HG03139 (cell line): ENCODE results near the gene BRD7.

Source experiments
- ATAC-seq: cut with Tn5 transposase; IDR thresholded peaks from one replicate; pipeline ENCODE4 v1.9.1; 2021; ENCODE audit not compliant: unreplicated experiment

Gene BRD7

GRCh38 chr16:50390371-50390771 is 21.6 kb upstream of the BRD7 start:
- ATAC-seq = no peak

- no peak for ATAC-seq
Measured at GRCh38 chr16:50389900-50390299, 21.1 kb upstream of the BRD7 start.

- ATAC-seq = no peak
Measured at GRCh38 chr16:50388496-50388895, 19.7 kb upstream of the BRD7 start.

- ATAC-seq = no peak
Measured at GRCh38 chr16:50386774-50387173, 18.0 kb upstream of the BRD7 start.

GRCh38 chr16:50386139-50386538 is 17.4 kb upstream of the BRD7 start:
- no peak for ATAC-seq

- no peak for ATAC-seq
Measured at GRCh38 chr16:50384500-50385135, 15.8 kb upstream of the BRD7 start.

- ATAC-seq = no peak
Measured at GRCh38 chr16:50381679-50382440, 13.1 kb upstream of the BRD7 start.

- no peak for ATAC-seq
Measured at GRCh38 chr16:50378417-50378816, 9.6 kb upstream of the BRD7 start.

GRCh38 chr16:50377001-50377400 is 8.2 kb upstream of the BRD7 start:
- no peak for ATAC-seq

GRCh38 chr16:50373780-50374179 is 5.0 kb upstream of the BRD7 start:
- no peak for ATAC-seq

- no peak for ATAC-seq
Measured at GRCh38 chr16:50373345-50373701, 4.5 kb upstream of the BRD7 start.

- no peak for ATAC-seq
Measured at GRCh38 chr16:50372611-50373344, 4.0 kb upstream of the BRD7 start.

GRCh38 chr16:50371936-50372595 is 3.3 kb upstream of the BRD7 start:
- ATAC-seq = no peak

- no peak for ATAC-seq
Measured at GRCh38 chr16:50371036-50371716, 2.4 kb upstream of the BRD7 start.

GRCh38 chr16:50369133-50369804 is 481 bp upstream of the BRD7 start:
- peak; percentile 4 for ATAC-seq

- no peak for ATAC-seq
Measured at GRCh38 chr16:50367777-50368409, 895 bp downstream of the BRD7 start.

- no peak for ATAC-seq
Measured at GRCh38 chr16:50365791-50366575, 2.8 kb downstream of the BRD7 start.

- no peak for ATAC-seq
Measured at GRCh38 chr16:50363656-50364055, 5.1 kb downstream of the BRD7 start.

GRCh38 chr16:50360779-50361178 is 8.0 kb downstream of the BRD7 start:
- no peak for ATAC-seq
